Measurements from ENCODE around the gene FBXL16. TPM values are rescaled to one million over a fixed set of nuclear protein-coding genes. Genes with fewer than 3 reads are reported as not detected.
A peak's percentile ranks its signal among the peaks of the same experiment; 100 is the strongest.

FBXL16 gene
- polyA plus RNA-seq, 1 of the 3 experiments (the other 2 are of a cell fraction): 19.8 TPM

- ChIA-PET CTCF (interaction anchor here (0.6 to 4.6 kb wide), 8 partner anchors 8 to 45 kb away, joined by 3 to 20 read pairs (median 4); partner anchors contain the start of genes ANTKMT, RHOT2 and WDR24), POLR2A (interaction anchor here (0.7 to 1.2 kb wide), 5 partner anchors 9 to 745 kb away, joined by 3 to 5 read pairs (median 3); partner anchors contain the start of genes JMJD8, UQCC4 and WDR90)
- no peak for DNase-seq
- Histone ChIP-seq H3F3A (replicated peaks; ENCODE audit: insufficient read depth) (peaks cover 10% of the 10 kb centered on the region), H3K36me3 (replicated peaks in 1 of 2; ENCODE audit: control insufficient read depth in 1 of 2, insufficient read depth in 2 of 2, low read length in 1 of 2) (peaks cover 0 to 32% of the 10 kb centered on the region in 2 experiments), H3K27me3 (ENCODE audit: insufficient read depth) (no peaks in the 10 kb centered on the region), H3K4me2 (no peak overlapping the region), H3K9me2 (no peaks in the 10 kb centered on the region), H4K20me1 (ENCODE audit: insufficient read depth) (peaks cover 4% of the 10 kb centered on the region), H3K4me3 (ENCODE audit: low read depth in 2 of 2, low read length in 1 of 2) (no peak overlapping the region; a peak in 1 of 4 replicates), H3K9me3 (no peaks in the 10 kb centered on the region), H3K4me1 (ENCODE audit: control insufficient read depth in 1 of 2, insufficient read depth in 2 of 2, low read depth in 1 of 2, low read length in 1 of 2) (peaks cover 4 to 18% of the 10 kb centered on the region in 2 experiments; a peak in 2 of 4 replicates), H3K27ac (ENCODE audit: low read depth in 2 of 2, low read length in 1 of 2) (no peak overlapping the region), H2AFZ (ENCODE audit: low read depth) (no peak overlapping the region), H3K9ac (no peak overlapping the region), H3K79me2 (ENCODE audit: insufficient read depth) (peaks cover 7% of the 10 kb centered on the region)
- 62% methylated on average over 7 of the region's 25 CpGs for WGBS (ENCODE audit: low lambda C conversion rate)
- TF ChIP-seq MEF2A (IDR thresholded peaks at IDR 0.05; ENCODE audit: borderline replicate concordance, low read depth): no peak
- TF ChIP-seq POLR2AphosphoS5 (IDR thresholded peaks at IDR 0.05; ENCODE audit: low read depth, low read length): no peak
- TF ChIP-seq GATA2 (CRISPR knock-in tag; IDR thresholded peaks at IDR 0.05): no peak
- no peak for TF ChIP-seq NFIC (IDR thresholded peaks at IDR 0.05; ENCODE audit: borderline replicate concordance)
- TF ChIP-seq EP300 (IDR thresholded peaks at IDR 0.05; ENCODE audit: borderline replicate concordance in 1 of 2, low read depth in 1 of 2, low read length in 1 of 2): no peak
- no peak for TF ChIP-seq USF2 (IDR thresholded peaks at IDR 0.05; ENCODE audit: borderline replicate concordance, low read depth, low read length)
- TF ChIP-seq SMC3 (IDR thresholded peaks at IDR 0.05; ENCODE audit: low read depth, low read length): no peak
These were observed 29.6 kb downstream of the FBXL16 start for GRCh38 chr16:675884-676564.

- WGBS (ENCODE audit: low lambda C conversion rate): 3% methylated on average over 6 of the region's 73 CpGs
- Histone ChIP-seq H3K27me3 (ENCODE audit: insufficient read depth) (no peaks in the 10 kb centered on the region), H3K4me1 (ENCODE audit: control insufficient read depth in 1 of 2, insufficient read depth in 2 of 2, low read depth in 1 of 2, low read length in 1 of 2) (peaks cover 4 to 16% of the 10 kb centered on the region in 2 experiments; a peak in 2 of 4 replicates), H3K79me2 (ENCODE audit: insufficient read depth) (peaks cover 2% of the 10 kb centered on the region; the same call in 1 of the 2 replicates), H4K20me1 (ENCODE audit: insufficient read depth) (no peaks in the 10 kb centered on the region), H3F3A (replicated peaks; ENCODE audit: insufficient read depth) (peaks cover 4% of the 10 kb centered on the region), H3K9me2 (no peaks in the 10 kb centered on the region), H3K4me3 (ENCODE audit: low read depth in 2 of 2, low read length in 1 of 2) (peak within 1 kb of the TSS in 1 of 2 experiments; percentile 27; a peak in 1 of 4 replicates), H2AFZ (ENCODE audit: low read depth) (no peak within 1 kb of the TSS), H3K9me3 (no peaks in the 10 kb centered on the region), H3K27ac (ENCODE audit: low read depth in 2 of 2, low read length in 1 of 2) (no peak within 1 kb of the TSS; a peak in 1 of 4 replicates), H3K36me3 (replicated peaks in 1 of 2; ENCODE audit: control insufficient read depth in 1 of 2, insufficient read depth in 2 of 2, low read length in 1 of 2) (peaks cover 5 to 40% of the 10 kb centered on the region in 2 experiments), H3K4me2 (no peak within 1 kb of the TSS), H3K9ac (no peak within 1 kb of the TSS)
- peak; percentile 35; the same call in 1 of the 2 replicates for TF ChIP-seq NFIC (IDR thresholded peaks at IDR 0.05; ENCODE audit: borderline replicate concordance)
- peak; percentile 48; the same call in 1 of the 2 replicates for TF ChIP-seq SIN3A (IDR thresholded peaks at IDR 0.05; ENCODE audit: borderline replicate concordance, low read depth, low read length)
- no peak for TF ChIP-seq JUND (IDR thresholded peaks at IDR 0.05)
- 0 out of 2 replicates have a peak, but pooled peaks have one; percentile 8 for TF ChIP-seq PBX3 (IDR thresholded peaks at IDR 0.05)
- TF ChIP-seq ELF1 (IDR thresholded peaks at IDR 0.05): no peak
- CTCF ChIA-PET: interaction anchor here (0.6 to 4.6 kb wide), 7 partner anchors 7 to 280 kb away, joined by 3 to 20 read pairs (median 4); partner anchors contain the start of genes RHOT2 and WDR24
- peak; percentile 80 for DNase-seq
- POLR2A ChIA-PET: interaction anchor here (0.7 to 1.2 kb wide), 5 partner anchors 9 to 745 kb away, joined by 3 to 5 read pairs (median 3); partner anchors contain the start of genes JMJD8 and UQCC4
These were observed 30.4 kb downstream of the FBXL16 start, which contains the start of gene RHBDL1 for GRCh38 chr16:674968-675883. Gene RHBDL1 (plus strand): TSS chr16:675671. CDS start chr16:675791, 120 bp downstream.
